NCI-H774 (cell line): ENCODE results near the gene AADACL3.
"Not testable (repeated sequence)": the region's sequence is repeated elsewhere in the genome, so short reads cannot be mapped to it uniquely, and the experiment has no call there.

Source experiments
- DNase-seq: peaks from one replicate; lab custom pipeline; 2025; lab: John Stamatoyannopoulos, UW

The AADACL3 gene

GRCh38 chr1:12714710-12715475 lies 1.0 kb upstream of the AADACL3 start:
- DNase-seq, result no peak

- DNase-seq, result no peak
Observed at GRCh38 chr1:12717301-12717838, 1.5 kb downstream of the AADACL3 start.

- DNase-seq, result no peak
Observed at GRCh38 chr1:12722626-12723025, 6.7 kb downstream of the AADACL3 start.

- no peak for DNase-seq
Observed at GRCh38 chr1:12728391-12728790, 12.5 kb downstream of the AADACL3 start.

- no peak for DNase-seq
Observed at GRCh38 chr1:12730156-12730555, 14.2 kb downstream of the AADACL3 start.

GRCh38 chr1:12731084-12731483 lies 15.2 kb downstream of the AADACL3 start:
- not testable (repeated sequence) for DNase-seq

GRCh38 chr1:12734651-12735050 lies 18.7 kb downstream of the AADACL3 start:
- no peak for DNase-seq

GRCh38 chr1:12738934-12739333 lies 23.0 kb downstream of the AADACL3 start:
- DNase-seq, result no peak

- no peak for DNase-seq
Observed at GRCh38 chr1:12739613-12740012, 23.7 kb downstream of the AADACL3 start.

- no peak for DNase-seq
Observed at GRCh38 chr1:12741946-12742345, 26.0 kb downstream of the AADACL3 start.

- DNase-seq, result no peak
Observed at GRCh38 chr1:12745126-12745991, 29.4 kb downstream of the AADACL3 start.

GRCh38 chr1:12745992-12746323 lies 30.0 kb downstream of the AADACL3 start, which contains the start of gene CFAP107:
Gene CFAP107, plus strand, starts transcription at chr1:12746200. Its CDS starts 231 bp downstream, at chr1:12746431.
- DNase-seq, result peak; percentile 2

- no peak for DNase-seq
Observed at GRCh38 chr1:12748778-12749355, 33.0 kb downstream of the AADACL3 start.

- DNase-seq, result no peak
Observed at GRCh38 chr1:12754738-12755137, 38.8 kb downstream of the AADACL3 start.

GRCh38 chr1:12756273-12756672 lies 40.4 kb downstream of the AADACL3 start:
- no peak for DNase-seq

GRCh38 chr1:12756768-12757413 lies 41.0 kb downstream of the AADACL3 start:
- no peak for DNase-seq

GRCh38 chr1:12757836-12758235 lies 41.9 kb downstream of the AADACL3 start:
- DNase-seq, result no peak

GRCh38 chr1:12760256-12760795 lies 44.4 kb downstream of the AADACL3 start:
- DNase-seq, result no peak

GRCh38 chr1:12761781-12762180 lies 45.9 kb downstream of the AADACL3 start:
- no peak for DNase-seq

GRCh38 chr1:12762766-12763165 lies 46.9 kb downstream of the AADACL3 start:
- no peak for DNase-seq

- DNase-seq, result no peak
Observed at GRCh38 chr1:12763479-12763878, 47.6 kb downstream of the AADACL3 start.

GRCh38 chr1:12764016-12764415 lies 48.1 kb downstream of the AADACL3 start:
- DNase-seq, result no peak
